Left ventricle myocardium inferior (tissue), 1 donor: ENCODE results near the gene CGAS. TPM values are rescaled to one million over a fixed set of nuclear protein-coding genes. Genes with fewer than 3 reads are reported as not detected.
"Not testable (repeated sequence)": the region's sequence is repeated elsewhere in the genome, so short reads cannot be mapped to it uniquely, and the experiment has no call there.

ENCODE experiments used
- DNase-seq: peaks from one replicate; pipeline ENCODE4 v3.0.0-alpha.2; 2020
- H3K27ac ChIP-seq: fragments of 200-600 bp; replicated peaks from 2 replicates; pipeline ENCODE4 v1.8.0; 2021
- H3K27me3 ChIP-seq: fragments of 200-600 bp; 2 replicates; pipeline ENCODE4 v1.8.0; 2021; ENCODE audit warnings: low read depth
- H3K36me3 ChIP-seq: fragments of 200-600 bp; 2 replicates; pipeline ENCODE4 v1.8.0; 2021
- H3K4me1 ChIP-seq: fragments of 200-600 bp; 2 replicates; pipeline ENCODE4 v1.8.0; 2021
- H3K4me3 ChIP-seq: fragments of 200-600 bp; 2 replicates; pipeline ENCODE4 v1.8.0; 2021; ENCODE audit warnings: mild to moderate bottlenecking, moderate library complexity
- H3K9me3 ChIP-seq: fragments of 200-600 bp; replicated peaks from 2 replicates; pipeline ENCODE4 v1.8.0; 2021
- intact Hi-C: fragments of 100-400 bp; cut with micrococcal nuclease; formaldehyde crosslinking; loops from one replicate; pipeline ENCODE4 v1.11.0; 2022
- total RNA-seq: library from RNA; stranded (reverse); fragmentation: NEBNext Ultra II Directional; extraction: Animal tissue kit (Norgen Biotek cat#: 25700); gene quantifications from one replicate; pipeline ENCODE4 v1.2.1, GENCODE V29; 2021
- TF ChIP-seq, protein P1 (sequence below): fragments of 200-600 bp; IDR thresholded peaks from 2 replicates; pipeline ENCODE4 v1.8.0; 2021; ENCODE audit warnings: antibody characterized with exemption, mild to moderate bottlenecking, borderline replicate concordance
- donor health status: DM: no; HTN: yes; CAD: no; lungs with severe emphysema.

CGAS gene
- total RNA-seq, 1 donor from 2014 or later = 0.96 TPM

DNA sequence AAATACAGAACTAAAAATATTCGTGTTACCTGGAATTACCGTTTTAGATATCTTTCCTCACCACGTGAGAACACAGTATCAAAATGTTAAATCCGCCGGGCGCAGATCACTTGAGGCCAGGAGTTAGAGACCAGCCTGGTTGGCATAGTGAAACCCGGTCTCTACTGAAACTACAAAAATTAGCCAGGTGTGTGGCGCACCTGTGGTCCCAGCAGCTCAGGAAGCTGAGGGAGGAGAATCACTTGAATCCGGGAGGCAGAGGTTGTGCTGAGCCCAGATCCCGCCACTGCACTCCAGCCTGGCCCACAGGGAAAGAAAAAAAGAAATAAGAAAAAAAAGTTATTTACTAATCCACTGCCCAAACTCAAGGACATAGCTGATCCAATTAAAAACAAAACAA lies 62.2 kb downstream of the CGAS start:
- intact Hi-C loops = no loop called here
- H3K27ac ChIP-seq = no peak overlapping the region
- TF ChIP-seq, protein P1, sequence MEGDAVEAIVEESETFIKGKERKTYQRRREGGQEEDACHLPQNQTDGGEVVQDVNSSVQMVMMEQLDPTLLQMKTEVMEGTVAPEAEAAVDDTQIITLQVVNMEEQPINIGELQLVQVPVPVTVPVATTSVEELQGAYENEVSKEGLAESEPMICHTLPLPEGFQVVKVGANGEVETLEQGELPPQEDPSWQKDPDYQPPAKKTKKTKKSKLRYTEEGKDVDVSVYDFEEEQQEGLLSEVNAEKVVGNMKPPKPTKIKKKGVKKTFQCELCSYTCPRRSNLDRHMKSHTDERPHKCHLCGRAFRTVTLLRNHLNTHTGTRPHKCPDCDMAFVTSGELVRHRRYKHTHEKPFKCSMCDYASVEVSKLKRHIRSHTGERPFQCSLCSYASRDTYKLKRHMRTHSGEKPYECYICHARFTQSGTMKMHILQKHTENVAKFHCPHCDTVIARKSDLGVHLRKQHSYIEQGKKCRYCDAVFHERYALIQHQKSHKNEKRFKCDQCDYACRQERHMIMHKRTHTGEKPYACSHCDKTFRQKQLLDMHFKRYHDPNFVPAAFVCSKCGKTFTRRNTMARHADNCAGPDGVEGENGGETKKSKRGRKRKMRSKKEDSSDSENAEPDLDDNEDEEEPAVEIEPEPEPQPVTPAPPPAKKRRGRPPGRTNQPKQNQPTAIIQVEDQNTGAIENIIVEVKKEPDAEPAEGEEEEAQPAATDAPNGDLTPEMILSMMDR = no peak
- no peak for DNase-seq
- peaks cover 10% of the 10 kb centered on the region for H3K4me1 ChIP-seq
- H3K4me3 ChIP-seq = no peak overlapping the region
- no peaks in the 10 kb centered on the region for H3K36me3 ChIP-seq
- H3K9me3 ChIP-seq = no peaks in the 10 kb centered on the region
- H3K27me3 ChIP-seq = peaks cover 11% of the 10 kb centered on the region

DNA sequence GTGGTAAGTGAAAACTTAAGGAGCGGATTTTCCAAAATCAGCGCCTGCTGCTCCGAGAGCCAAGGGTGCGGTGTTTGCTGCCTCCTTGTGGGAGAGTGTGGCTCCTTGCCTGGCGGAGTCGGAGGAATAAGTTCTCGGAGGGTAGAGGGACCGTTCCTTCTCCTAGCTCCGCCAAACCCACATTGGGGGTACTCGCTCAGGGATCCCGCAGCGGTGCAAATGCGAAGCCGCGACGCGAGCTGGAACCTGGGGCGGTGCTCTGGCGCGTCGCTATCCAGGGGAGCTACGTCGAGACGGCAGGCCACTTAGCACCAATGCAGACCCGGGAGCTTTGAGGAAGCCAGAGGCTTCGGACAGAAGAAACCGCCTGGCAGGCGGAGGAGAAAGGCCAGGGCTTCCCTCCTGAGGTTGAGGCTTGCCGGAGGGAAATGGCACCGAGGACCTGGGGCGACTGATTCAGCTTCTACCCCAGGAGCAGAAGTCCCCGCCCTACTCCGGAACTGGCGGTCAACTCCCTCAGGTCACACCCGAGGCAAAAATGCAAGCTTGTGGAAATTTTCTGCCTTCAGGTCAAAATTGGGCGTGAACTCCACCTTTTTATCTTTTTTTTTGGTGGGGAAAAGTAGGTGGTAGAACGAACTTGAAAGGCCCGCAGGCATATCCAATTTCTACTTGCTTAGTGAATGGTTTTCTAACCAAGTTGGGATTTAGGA lies 63.1 kb downstream of the CGAS start:
- no peaks in the 10 kb centered on the region for H3K36me3 ChIP-seq
- intact Hi-C loops = no loop called here
- H3K27ac ChIP-seq = peak overlapping the region; percentile 34
- H3K27me3 ChIP-seq = peaks cover 11% of the 10 kb centered on the region
- H3K9me3 ChIP-seq = no peaks in the 10 kb centered on the region
- H3K4me3 ChIP-seq = peak overlapping the region; percentile 67
- H3K4me1 ChIP-seq = peaks cover 10% of the 10 kb centered on the region
- TF ChIP-seq, protein P1 = peak; percentile 62
- peak; percentile 29 for DNase-seq

DNA sequence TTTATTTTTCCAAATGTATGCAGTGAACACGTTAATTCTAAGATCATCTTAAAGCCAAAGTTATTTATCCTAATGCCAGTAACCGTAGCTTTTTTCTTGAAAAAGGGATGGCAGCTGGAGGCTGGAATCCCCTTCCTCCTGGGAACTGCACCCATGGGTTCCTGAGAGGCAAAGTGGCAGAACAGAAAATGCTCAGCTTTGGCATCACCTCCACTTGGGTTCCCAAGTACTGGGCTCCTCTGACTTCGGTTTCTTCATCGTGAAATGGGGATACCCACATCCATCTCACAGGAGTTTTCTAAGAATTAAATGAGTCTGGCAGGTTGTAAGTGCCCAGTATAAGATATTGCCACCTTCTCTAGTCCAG lies 63.7 kb downstream of the CGAS start:
- H3K27me3 ChIP-seq = peaks cover 16% of the 10 kb centered on the region
- H3K4me3 ChIP-seq = peak overlapping the region; percentile 67
- intact Hi-C loops = no loop called here
- H3K36me3 ChIP-seq = no peaks in the 10 kb centered on the region
- H3K27ac ChIP-seq = no peak overlapping the region
- no peaks in the 10 kb centered on the region for H3K9me3 ChIP-seq
- H3K4me1 ChIP-seq = peaks cover 10% of the 10 kb centered on the region
- DNase-seq = no peak
- TF ChIP-seq, protein P1 = no peak

DNA sequence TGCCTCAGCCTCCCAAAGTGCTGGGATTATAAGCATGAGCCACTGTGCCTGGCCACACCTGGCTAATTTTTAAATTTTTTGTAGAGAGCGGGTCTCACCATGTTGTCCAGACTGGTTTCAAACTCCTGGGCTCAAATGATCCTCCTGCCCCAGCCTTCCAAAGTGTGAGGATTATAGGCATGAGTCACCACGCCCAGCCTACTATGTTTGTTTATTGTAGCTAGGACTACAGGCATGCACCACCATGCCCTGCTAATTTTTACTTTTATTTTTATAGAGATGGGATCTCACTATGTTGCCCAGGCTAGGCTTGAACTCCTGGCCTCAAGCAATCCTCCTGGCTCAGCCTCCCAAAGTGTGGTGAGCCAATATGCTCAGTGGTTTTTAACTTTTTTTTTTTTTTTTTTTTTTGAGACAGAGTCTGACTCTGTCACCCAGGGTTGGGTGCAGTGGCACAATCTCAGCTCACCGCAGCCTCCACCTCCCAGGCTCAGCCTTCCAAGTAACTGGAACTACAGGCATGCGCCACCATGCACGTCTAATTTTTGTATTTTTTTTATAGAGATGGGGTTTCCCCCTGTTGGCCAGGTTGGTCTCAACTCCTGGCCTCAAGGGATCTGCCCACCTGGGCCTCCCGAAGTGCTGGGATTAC lies 69.5 kb downstream of the CGAS start:
- Histone ChIP-seq H3K27me3 (peaks cover 18% of the 10 kb centered on the region), H3K4me1 (no peaks in the 10 kb centered on the region), H3K4me3 (no peak overlapping the region), H3K9me3 (no peaks in the 10 kb centered on the region), H3K27ac (no peak overlapping the region), H3K36me3 (no peaks in the 10 kb centered on the region)
- DNase-seq = no peak
- intact Hi-C loops = no loop called here
- TF ChIP-seq, protein P1 = no peak

DNA sequence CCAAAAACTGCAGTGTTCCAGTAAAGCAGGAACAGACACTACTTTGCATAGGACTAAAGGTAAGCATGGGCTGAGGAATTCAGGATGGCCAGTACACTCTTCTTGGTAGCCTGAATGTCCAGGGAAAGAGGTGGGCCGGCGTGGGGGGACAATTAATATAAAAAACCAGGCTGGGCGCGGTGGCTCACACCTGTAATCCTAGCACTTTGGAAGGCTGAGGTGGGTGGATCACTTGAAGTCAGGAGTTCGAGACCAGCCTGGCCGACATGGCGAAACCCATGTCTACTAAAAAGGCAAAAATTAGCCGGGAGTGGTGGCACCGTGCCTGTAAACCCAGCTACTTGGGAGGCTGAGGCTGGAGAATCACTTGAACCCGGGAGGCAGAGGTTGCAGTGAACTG lies 70.6 kb downstream of the CGAS start:
- peaks cover 11% of the 10 kb centered on the region for H3K27me3 ChIP-seq
- intact Hi-C loops, H3K36me3 ChIP-seq, H3K4me3 ChIP-seq, DNase-seq, H3K4me1 ChIP-seq, H3K9me3 ChIP-seq, H3K27ac ChIP-seq: not testable (repeated sequence)

DNA sequence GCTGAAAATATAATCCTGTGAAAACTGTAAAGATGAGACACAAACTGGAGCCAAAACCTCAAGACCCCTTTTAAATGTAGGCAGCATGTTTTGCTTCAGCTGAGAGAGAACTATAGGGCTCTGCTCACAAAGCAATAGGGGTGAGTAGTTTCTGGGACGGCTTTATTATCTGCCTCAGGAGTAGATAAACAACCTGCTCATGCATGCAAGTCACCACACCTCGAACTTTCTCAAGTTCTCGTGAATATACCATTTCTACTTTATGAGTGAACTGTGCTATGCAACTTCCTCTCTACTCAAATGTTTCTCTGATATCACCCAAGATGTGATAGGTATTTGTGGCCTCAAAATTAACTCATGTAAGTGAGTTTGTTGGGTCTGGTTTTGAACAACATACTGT lies 74.9 kb downstream of the CGAS start:
- H3K27ac ChIP-seq = no peak overlapping the region

More for the DNA sequence above, 74.9 kb downstream of the CGAS start:
- Histone ChIP-seq H3K4me3 (no peak overlapping the region), H3K36me3 (no peaks in the 10 kb centered on the region), H3K4me1 (no peaks in the 10 kb centered on the region), H3K27me3 (no peaks in the 10 kb centered on the region), H3K9me3 (peaks cover 5% of the 10 kb centered on the region)
- intact Hi-C loops = no loop called here
- no peak for DNase-seq
- TF ChIP-seq, protein P1 = no peak
